ENCODE results near the gene LRRC56.

Gene LRRC56

DNA sequence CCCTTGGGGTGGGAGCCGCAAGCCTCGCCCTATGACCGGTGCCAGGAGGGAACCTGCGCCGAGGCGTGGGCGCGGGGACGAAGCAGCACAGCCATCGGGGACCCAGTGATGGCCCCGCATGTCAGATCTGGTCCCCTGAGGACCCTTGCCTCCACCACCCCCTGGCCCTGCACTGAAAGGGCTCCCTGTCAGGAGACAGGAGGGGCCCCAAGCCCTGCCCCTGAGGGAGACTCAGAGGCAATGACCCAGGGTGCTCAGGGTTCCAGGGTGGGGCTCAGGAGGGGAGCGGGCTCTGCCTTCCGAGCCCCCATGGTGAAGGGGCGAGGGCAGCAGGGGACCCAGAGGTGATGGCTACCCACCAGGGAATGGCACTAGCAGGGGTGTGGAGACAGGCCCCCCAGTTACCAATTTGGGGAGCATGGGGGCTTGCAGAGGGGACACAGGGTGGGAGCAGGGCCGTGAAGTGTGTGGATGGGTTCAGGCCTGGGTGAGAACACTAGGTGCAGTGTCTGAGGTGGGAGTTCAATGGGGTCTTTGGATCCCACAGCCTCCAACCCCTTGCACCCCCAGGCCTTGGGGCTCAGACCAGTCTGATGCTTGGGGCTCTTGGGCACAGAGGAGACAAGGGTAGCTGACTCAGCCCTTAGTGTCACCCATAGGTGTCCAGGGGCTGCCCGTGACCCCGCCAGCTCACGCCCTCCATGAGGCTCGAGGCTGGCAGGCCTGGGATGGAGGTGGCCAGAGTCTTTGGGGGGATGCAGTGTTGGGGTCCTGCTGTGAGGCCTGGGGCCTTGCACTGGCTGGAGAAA lies 499 bp downstream of the LRRC56 start:
- TF ChIP-seq GLIS2 (tag by site-specific recombination; IDR thresholded peaks at IDR 0.05) (peak; percentile 36; the same call in 1 of the 2 replicates), ZNF837 (tag by site-specific recombination; IDR thresholded peaks at IDR 0.05) (no peak)
- TF ChIP-seq, protein P1, sequence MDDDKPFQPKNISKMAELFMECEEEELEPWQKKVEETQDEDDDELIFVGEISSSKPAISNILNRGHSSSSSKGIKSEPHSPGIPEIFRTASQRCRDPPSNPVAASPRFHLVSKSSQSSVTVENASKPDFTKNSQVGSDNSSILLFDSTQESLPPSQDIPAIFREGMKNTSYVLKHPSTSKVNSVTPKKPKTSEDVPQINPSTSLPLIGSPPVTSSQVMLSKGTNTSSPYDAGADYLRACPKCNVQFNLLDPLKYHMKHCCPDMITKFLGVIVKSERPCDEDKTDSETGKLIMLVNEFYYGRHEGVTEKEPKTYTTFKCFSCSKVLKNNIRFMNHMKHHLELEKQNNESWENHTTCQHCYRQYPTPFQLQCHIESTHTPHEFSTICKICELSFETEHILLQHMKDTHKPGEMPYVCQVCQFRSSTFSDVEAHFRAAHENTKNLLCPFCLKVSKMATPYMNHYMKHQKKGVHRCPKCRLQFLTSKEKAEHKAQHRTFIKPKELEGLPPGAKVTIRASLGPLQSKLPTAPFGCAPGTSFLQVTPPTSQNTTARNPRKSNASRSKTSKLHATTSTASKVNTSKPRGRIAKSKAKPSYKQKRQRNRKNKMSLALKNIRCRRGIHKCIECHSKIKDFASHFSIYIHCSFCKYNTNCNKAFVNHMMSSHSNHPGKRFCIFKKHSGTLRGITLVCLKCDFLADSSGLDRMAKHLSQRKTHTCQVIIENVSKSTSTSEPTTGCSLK (tag by site-specific recombination; IDR thresholded peaks at IDR 0.05) = no peak
- Histone ChIP-seq H3K36me3 (ENCODE audit: control insufficient read depth in 2 of 2, insufficient read depth in 1 of 2, low read length in 2 of 2) (peaks cover 0 to 16% of the 10 kb centered on the region in 2 experiments; a peak in 1 of 3 replicates), H3K4me3 (ENCODE audit: low read depth, low read length) (peak overlapping the region; percentile 20), H3K27ac (ENCODE audit: extremely low read depth, low read depth, low read length) (no peak overlapping the region), H3K4me1 (ENCODE audit: control insufficient read depth, insufficient read depth, low read length) (no peaks in the 10 kb centered on the region), H3K9me3 (ENCODE audit: control insufficient read depth, insufficient read depth, low read depth, low read length) (no peaks in the 10 kb centered on the region)
- POLR2A ChIA-PET = no interaction called here
- CTCF ChIA-PET = interaction anchor here (1.3 kb wide), 1 partner anchor 17 kb away, joined by 3 read pairs; no protein-coding TSS in a partner anchor

DNA sequence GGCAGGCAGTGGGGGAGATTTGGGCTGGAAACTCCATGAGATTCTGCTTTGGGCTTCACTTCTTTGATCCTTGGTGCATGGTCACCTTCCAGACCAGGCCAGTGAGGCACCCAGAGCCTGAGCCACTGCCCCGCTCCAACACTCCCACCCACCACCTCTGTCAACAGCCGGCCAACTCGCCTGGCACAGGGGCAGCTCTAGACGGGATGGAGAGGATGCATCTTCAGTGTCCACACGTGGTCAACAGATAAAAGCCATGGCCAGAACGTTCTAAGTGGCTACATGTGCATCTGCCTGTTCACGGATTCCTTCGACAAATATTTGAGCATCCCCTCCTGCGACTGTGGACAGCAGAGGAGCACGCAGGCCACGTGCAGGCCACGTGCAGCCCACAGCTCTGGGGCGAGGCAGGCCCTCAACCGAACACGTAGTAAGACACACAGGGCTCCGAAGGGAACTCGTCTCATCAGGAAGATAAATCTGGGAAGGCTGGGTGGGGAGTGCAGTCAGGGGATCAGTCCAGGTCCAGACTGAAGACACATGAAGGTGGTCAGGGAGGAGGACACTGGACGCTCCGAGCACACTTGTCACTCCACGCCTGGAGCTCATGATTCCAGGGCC lies 1.2 kb downstream of the LRRC56 start:
- POLR2A ChIA-PET = interaction anchor here (0.7 kb wide), 1 partner anchor 24 kb away, joined by 4 read pairs; no protein-coding TSS in a partner anchor
- no peak for TF ChIP-seq ZNF157 (tag by site-specific recombination; IDR thresholded peaks at IDR 0.05)
- TF ChIP-seq ZNF600 (tag by site-specific recombination; IDR thresholded peaks at IDR 0.05) = 0 out of 2 replicates have a peak, but pooled peaks have one; percentile 12
- Histone ChIP-seq H3K4me1 (ENCODE audit: control insufficient read depth, insufficient read depth, low read length) (no peaks in the 10 kb centered on the region), H3K27ac (ENCODE audit: extremely low read depth, low read depth, low read length) (no peak overlapping the region), H3K9me3 (ENCODE audit: control insufficient read depth, insufficient read depth, low read depth, low read length) (no peaks in the 10 kb centered on the region), H3K36me3 (ENCODE audit: control insufficient read depth in 2 of 2, insufficient read depth in 1 of 2, low read length in 2 of 2) (peaks cover 0 to 8% of the 10 kb centered on the region in 2 experiments; a peak in 1 of 3 replicates), H3K4me3 (ENCODE audit: low read depth, low read length) (no peak overlapping the region)
- CTCF ChIA-PET = interaction anchor here (1.3 kb wide), 1 partner anchor 16 kb away, joined by 3 read pairs; no protein-coding TSS in a partner anchor

DNA sequence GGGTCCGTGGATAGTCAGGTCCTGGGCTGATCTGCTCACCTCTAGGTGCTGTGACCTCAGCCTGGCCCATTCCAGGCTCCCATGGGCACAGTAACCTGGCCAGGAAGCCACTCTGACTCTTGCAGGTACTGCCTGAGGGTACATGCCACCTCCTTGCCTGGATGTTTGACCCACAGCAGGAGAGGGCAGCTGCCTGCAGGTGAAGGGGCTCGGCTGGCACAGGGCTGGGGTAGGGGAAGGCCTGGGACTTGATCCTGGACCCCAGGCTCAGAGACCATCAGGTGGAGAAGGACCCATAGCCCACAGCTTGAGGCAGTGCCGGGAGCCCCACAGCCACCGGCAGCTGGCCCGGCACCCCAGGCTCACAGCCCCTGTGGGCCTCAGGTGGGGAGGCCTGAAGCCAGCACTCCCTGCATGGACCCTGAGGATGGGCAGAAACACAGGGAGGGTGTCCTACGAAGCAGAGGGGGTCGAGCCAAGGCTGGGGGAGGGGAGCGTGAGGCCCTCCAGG lies 2.7 kb downstream of the LRRC56 start:
- Histone ChIP-seq H3K4me3 (ENCODE audit: low read depth, low read length) (no peak overlapping the region), H3K36me3 (ENCODE audit: control insufficient read depth in 2 of 2, insufficient read depth in 1 of 2, low read length in 2 of 2) (no peaks in the 10 kb centered on the region), H3K9me3 (ENCODE audit: control insufficient read depth, insufficient read depth, low read depth, low read length) (no peaks in the 10 kb centered on the region), H3K27ac (ENCODE audit: extremely low read depth, low read depth, low read length) (no peak overlapping the region), H3K4me1 (ENCODE audit: control insufficient read depth, insufficient read depth, low read length) (no peaks in the 10 kb centered on the region)
- ChIA-PET POLR2A (interaction anchor here (0.6 to 0.7 kb wide), 3 partner anchors 13 to 277 kb away, joined by 3 to 4 read pairs (median 3); no protein-coding TSS in a partner anchor), CTCF (no interaction called here)
- TF ChIP-seq ZSCAN18 (tag by site-specific recombination; IDR thresholded peaks at IDR 0.05) = no peak
- no peak for TF ChIP-seq ZNF112 (tag by site-specific recombination; IDR thresholded peaks at IDR 0.05)

GRCh38 chr11:540583-541432 lies 3.5 kb downstream of the LRRC56 start:
- ChIA-PET CTCF (interaction anchor here (0.7 to 0.8 kb wide), 2 partner anchors 182 to 329 kb away, joined by 3 to 4 read pairs; no protein-coding TSS in a partner anchor), POLR2A (interaction anchor here (0.6 kb wide), 1 partner anchor 12 kb away, joined by 3 read pairs; no protein-coding TSS in a partner anchor)
- H3K4me3 ChIP-seq (ENCODE audit: low read depth, low read length) = no peak overlapping the region
- no peak overlapping the region for H3K27ac ChIP-seq (ENCODE audit: extremely low read depth, low read depth, low read length)
- H3K36me3 ChIP-seq (ENCODE audit: control insufficient read depth in 2 of 2, insufficient read depth in 1 of 2, low read length in 2 of 2) = no peaks in the 10 kb centered on the region
- no peaks in the 10 kb centered on the region for H3K4me1 ChIP-seq (ENCODE audit: control insufficient read depth, insufficient read depth, low read length)
- TF ChIP-seq ZSCAN30 (tag by site-specific recombination; IDR thresholded peaks at IDR 0.05) = no peak
- peak; percentile 31 for TF ChIP-seq ZIC2 (tag by site-specific recombination; IDR thresholded peaks at IDR 0.05)
- no peaks in the 10 kb centered on the region for H3K9me3 ChIP-seq (ENCODE audit: control insufficient read depth, insufficient read depth, low read depth, low read length)

Data from HEK293 (cell line).